ENCODE data around the gene RAB37.

GRCh38 chr17:74760404-74761105 lies 23.5 kb downstream of the RAB37 start:
- TF ChIP-seq CTCF (IDR thresholded peaks at IDR 0.05): no peak
- TF ChIP-seq POLR2AphosphoS5 (IDR thresholded peaks at IDR 0.05): no peak
- TF ChIP-seq EP300 (IDR thresholded peaks at IDR 0.05): no peak
